ENCODE data around the gene MRPL53. TPM values are rescaled to one million over a fixed set of nuclear protein-coding genes. Genes with fewer than 3 reads are reported as not detected.
A peak's percentile ranks its signal among the peaks of the same experiment; 100 is the strongest.

Gene MRPL53
- total RNA-seq, 1 donor from 2014 or later: 81.3 TPM

GRCh38 chr2:74499940-74500577, 27.6 kb upstream of the MRPL53 start:
- intact Hi-C loops (cut with DNase I): no loop called here

GRCh38 chr2:74499267-74499939, 26.9 kb upstream of the MRPL53 start, which contains the start of gene LBX2:
TSS of gene LBX2 (minus strand) at chr2:74499603. CDS start at chr2:74499537, 66 bp downstream.
- Histone ChIP-seq H3K27me3 (ENCODE audit: low read depth) (peaks cover 46% of the 10 kb centered on the region), H3K27ac (no peak within 1 kb of the TSS), H3K4me3 (peak within 1 kb of the TSS; percentile 47), H3K9me3 (no peaks in the 10 kb centered on the region), H3K36me3 (no peaks in the 10 kb centered on the region), H3K4me1 (peaks cover 47% of the 10 kb centered on the region)
- DNase-seq (peak; percentile 50), ATAC-seq (no peak)
- TF ChIP-seq CTCF (IDR thresholded peaks at IDR 0.05): no peak
- intact Hi-C loops (cut with DNase I): no loop called here

More at GRCh38 chr2:74499940-74500577, 27.6 kb upstream of the MRPL53 start:
- Histone ChIP-seq H3K27me3 (ENCODE audit: low read depth) (peaks cover 46% of the 10 kb centered on the region), H3K4me1 (peaks cover 53% of the 10 kb centered on the region), H3K27ac (no peak overlapping the region), H3K9me3 (no peaks in the 10 kb centered on the region), H3K4me3 (no peak overlapping the region), H3K36me3 (peaks cover 5% of the 10 kb centered on the region)
- DNase-seq: peak; percentile 22
- TF ChIP-seq CTCF (IDR thresholded peaks at IDR 0.05): no peak
- no peak for ATAC-seq

- Histone ChIP-seq H3K4me3 (peak overlapping the region; percentile 47), H3K27ac (no peak overlapping the region), H3K9me3 (no peaks in the 10 kb centered on the region), H3K27me3 (ENCODE audit: low read depth) (peaks cover 46% of the 10 kb centered on the region), H3K4me1 (peaks cover 40% of the 10 kb centered on the region), H3K36me3 (peaks cover 7% of the 10 kb centered on the region)
- TF ChIP-seq CTCF (IDR thresholded peaks at IDR 0.05): no peak
- intact Hi-C loops (cut with DNase I): no loop called here
- peak; percentile 50 for DNase-seq
- ATAC-seq: peak; percentile 16 to 18
Measured at GRCh38 chr2:74498500-74499266, 26.2 kb upstream of the MRPL53 start.

GRCh38 chr2:74497777-74498499, 25.5 kb upstream of the MRPL53 start:
- Histone ChIP-seq H3K27ac (no peak overlapping the region), H3K4me1 (peaks cover 35% of the 10 kb centered on the region), H3K4me3 (peak overlapping the region; percentile 47), H3K9me3 (no peaks in the 10 kb centered on the region), H3K27me3 (ENCODE audit: low read depth) (peaks cover 46% of the 10 kb centered on the region), H3K36me3 (peaks cover 14% of the 10 kb centered on the region)
- intact Hi-C loops (cut with DNase I): no loop called here
- ATAC-seq (peak; percentile 49 to 64), DNase-seq (peak; percentile 59)
- TF ChIP-seq CTCF (IDR thresholded peaks at IDR 0.05): no peak
